Endometrium (tissue), 2 donors: ENCODE results near the gene DPP7.

Experiments used
- FAIRE-seq: peaks from 2 replicates; lab custom pipeline; 2012; peaks lifted over from hg19 to GRCh38; lab: Jason Lieb, UNC
- donor health status: control.
- donor health status: control.

Gene DPP7

GRCh38 chr9:137114613-137115393 is at the start of gene DPP7:
DPP7 (minus strand) TSS chr9:137114733; CDS start chr9:137114713, 20 bp downstream.
- FAIRE-seq, result no peak

- no peak for FAIRE-seq
Measured at GRCh38 chr9:137163805-137164204, 49.3 kb upstream of the DPP7 start.

GRCh38 chr9:137163365-137163715 is 48.8 kb upstream of the DPP7 start:
- no peak for FAIRE-seq

GRCh38 chr9:137162505-137163364 is 48.2 kb upstream of the DPP7 start:
- no peak for FAIRE-seq

GRCh38 chr9:137161558-137162486 is 47.3 kb upstream of the DPP7 start:
- no peak for FAIRE-seq

GRCh38 chr9:137160716-137161557 is 46.4 kb upstream of the DPP7 start:
- no peak for FAIRE-seq

- no peak for FAIRE-seq
Measured at GRCh38 chr9:137160054-137160425, 45.5 kb upstream of the DPP7 start.

- no peak for FAIRE-seq
Measured at GRCh38 chr9:137159105-137160053, 44.8 kb upstream of the DPP7 start.

- no peak for FAIRE-seq
Measured at GRCh38 chr9:137158625-137159024, 44.1 kb upstream of the DPP7 start.

- no peak for FAIRE-seq
Measured at GRCh38 chr9:137157618-137158415, 43.3 kb upstream of the DPP7 start.

GRCh38 chr9:137156567-137157375 is 42.2 kb upstream of the DPP7 start:
- FAIRE-seq, result no peak

GRCh38 chr9:137152844-137153405 is 38.4 kb upstream of the DPP7 start:
- no peak for FAIRE-seq

GRCh38 chr9:137150617-137151457 is 36.3 kb upstream of the DPP7 start:
- FAIRE-seq, result no peak

- no peak for FAIRE-seq
Measured at GRCh38 chr9:137149942-137150616, 35.5 kb upstream of the DPP7 start.

GRCh38 chr9:137149363-137149762 is 34.8 kb upstream of the DPP7 start:
- no peak for FAIRE-seq

- FAIRE-seq, result no peak
Measured at GRCh38 chr9:137148661-137149060, 34.1 kb upstream of the DPP7 start.

- no peak for FAIRE-seq
Measured at GRCh38 chr9:137148242-137148641, 33.7 kb upstream of the DPP7 start.
